ENCODE data around the gene GPD1.

DNA sequence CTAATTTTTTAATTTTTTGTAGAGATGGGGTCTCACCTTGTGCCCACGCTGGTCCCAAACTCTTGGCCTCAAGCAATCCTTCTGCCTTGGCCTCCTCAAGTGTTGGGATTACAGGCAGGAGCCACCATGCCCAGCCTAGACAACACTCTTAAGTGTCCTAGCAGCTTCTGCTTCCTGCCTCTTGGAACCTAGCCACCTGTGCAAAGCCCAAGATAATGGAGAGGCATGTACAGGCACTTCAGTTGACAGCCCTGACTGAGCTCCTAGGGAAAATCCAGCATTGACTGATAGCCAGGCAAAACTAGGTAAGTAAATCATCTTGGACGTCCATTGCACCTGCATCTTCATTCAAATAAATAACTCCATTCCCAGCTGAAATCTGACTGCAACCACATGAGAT lies 23.7 kb downstream of the GPD1 start:
- TF ChIP-seq CTCF (IDR thresholded peaks at IDR 0.05 in 8 of 11, conservative IDR thresholded peaks at IDR 0.05 in 3 of 11), result no peak
- no peak for TF ChIP-seq POLR2A (IDR thresholded peaks at IDR 0.05)

All from spleen (tissue), 7 donors.